Pons (tissue), 1 donor: ENCODE measurements around the gene S100PBP.

Experiments used
- DNase-seq: peaks from one replicate; pipeline ENCODE4 v3.0.0-alpha.2; 2016; ENCODE audit warnings: low spot score

S100PBP gene

GRCh38 chr1:32817159-32817814 lies at the start of gene S100PBP, which contains the start of gene YARS1:
Gene S100PBP, plus strand, starts transcription at chr1:32817653. Its CDS starts 8,447 bp downstream, at chr1:32826100.
Gene YARS1, minus strand, starts transcription at chr1:32817358. Its CDS starts 114 bp downstream, at chr1:32817244.
- peak; percentile 97 for DNase-seq

- DNase-seq: no peak
Measured at GRCh38 chr1:32768110-32768850, 49.2 kb upstream of the S100PBP start.

- DNase-seq: no peak
Measured at GRCh38 chr1:32769524-32770220, 47.8 kb upstream of the S100PBP start.

GRCh38 chr1:32770221-32770731 lies 47.2 kb upstream of the S100PBP start:
- no peak for DNase-seq

- no peak for DNase-seq
Measured at GRCh38 chr1:32770741-32771548, 46.5 kb upstream of the S100PBP start.

- DNase-seq: no peak
Measured at GRCh38 chr1:32771561-32772280, 45.7 kb upstream of the S100PBP start.

- no peak for DNase-seq
Measured at GRCh38 chr1:32772281-32773017, 45.0 kb upstream of the S100PBP start.

GRCh38 chr1:32773018-32773763 lies 44.3 kb upstream of the S100PBP start:
- DNase-seq: peak; percentile 67

GRCh38 chr1:32773764-32774463 lies 43.5 kb upstream of the S100PBP start:
- no peak for DNase-seq

GRCh38 chr1:32774464-32774808 lies 43.0 kb upstream of the S100PBP start:
- no peak for DNase-seq

GRCh38 chr1:32774950-32775634 lies 42.4 kb upstream of the S100PBP start:
- DNase-seq: no peak

- no peak for DNase-seq
Measured at GRCh38 chr1:32775640-32776337, 41.7 kb upstream of the S100PBP start.

GRCh38 chr1:32779242-32779641 lies 38.2 kb upstream of the S100PBP start:
- no peak for DNase-seq

- no peak for DNase-seq
Measured at GRCh38 chr1:32780005-32780404, 37.4 kb upstream of the S100PBP start.

GRCh38 chr1:32780628-32781234 lies 36.7 kb upstream of the S100PBP start:
- DNase-seq: no peak

- no peak for DNase-seq
Measured at GRCh38 chr1:32782086-32782485, 35.4 kb upstream of the S100PBP start.

GRCh38 chr1:32783851-32784250 lies 33.6 kb upstream of the S100PBP start:
- DNase-seq: no peak
